T-helper 9 cell (primary cell): ENCODE measurements around the gene KAZN.

Source experiments
- DNase-seq: peaks from one replicate; pipeline ENCODE4 v3.0.0-alpha.2; 2020

KAZN gene

DNA sequence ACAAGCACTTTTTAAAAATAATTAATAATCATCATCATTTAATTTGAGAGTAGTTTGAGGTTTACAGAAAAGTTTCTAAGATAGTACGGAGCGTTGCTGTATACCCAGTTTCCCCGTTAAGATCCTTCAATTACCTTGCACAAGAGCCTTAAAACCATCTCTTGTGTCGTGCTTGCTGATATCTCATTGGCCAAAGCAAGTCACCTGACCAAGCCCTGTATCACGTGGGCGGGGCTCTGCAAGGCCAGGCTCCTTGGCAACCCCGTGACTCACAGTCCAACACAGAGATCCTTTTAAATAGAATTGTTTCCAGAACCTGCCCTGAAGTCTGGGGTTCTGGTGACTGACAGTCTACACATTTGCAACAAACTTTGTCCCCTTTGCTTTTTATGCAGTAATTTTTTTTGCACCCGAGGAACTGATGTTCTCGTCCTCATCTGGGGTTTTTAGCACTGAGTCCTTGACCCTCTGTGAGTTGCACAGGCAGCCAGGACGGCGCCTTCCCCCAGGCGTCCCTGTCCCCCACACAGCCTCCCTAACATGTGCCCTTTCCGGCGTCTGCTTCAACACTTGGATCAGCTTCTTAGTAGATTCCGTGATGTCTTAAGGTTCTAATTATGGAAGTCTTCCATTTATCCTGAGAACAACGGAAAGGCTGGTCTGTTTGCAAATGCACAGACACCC lies 371.8 kb downstream of the KAZN start:
- DNase-seq, result no peak

- no peak for DNase-seq
These were observed 372.3 kb downstream of the KAZN start for GRCh38 chr1:14970799-14971141.

- DNase-seq, result no peak
These were observed 372.7 kb downstream of the KAZN start for GRCh38 chr1:14971221-14971620.

DNA sequence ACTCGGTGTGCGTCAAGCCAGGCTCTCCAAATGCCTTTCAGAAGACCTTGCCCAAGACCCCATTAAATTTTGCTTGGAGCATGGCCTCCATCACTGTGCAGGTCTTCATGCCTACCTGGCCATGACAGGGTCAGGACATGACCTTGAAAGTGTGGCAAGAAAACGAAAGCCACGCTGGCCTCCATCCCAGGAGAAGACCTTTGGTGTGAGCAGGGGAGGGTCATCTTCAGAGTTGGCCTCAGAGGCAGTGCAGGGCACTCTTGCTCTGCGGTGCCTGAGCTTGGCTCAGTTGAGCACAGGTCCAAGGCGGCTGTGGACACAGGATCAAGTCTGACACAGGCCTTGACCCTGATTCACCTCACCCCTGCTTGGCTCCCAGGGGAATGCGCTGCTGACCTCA lies 373.6 kb downstream of the KAZN start:
- DNase-seq, result no peak

DNA sequence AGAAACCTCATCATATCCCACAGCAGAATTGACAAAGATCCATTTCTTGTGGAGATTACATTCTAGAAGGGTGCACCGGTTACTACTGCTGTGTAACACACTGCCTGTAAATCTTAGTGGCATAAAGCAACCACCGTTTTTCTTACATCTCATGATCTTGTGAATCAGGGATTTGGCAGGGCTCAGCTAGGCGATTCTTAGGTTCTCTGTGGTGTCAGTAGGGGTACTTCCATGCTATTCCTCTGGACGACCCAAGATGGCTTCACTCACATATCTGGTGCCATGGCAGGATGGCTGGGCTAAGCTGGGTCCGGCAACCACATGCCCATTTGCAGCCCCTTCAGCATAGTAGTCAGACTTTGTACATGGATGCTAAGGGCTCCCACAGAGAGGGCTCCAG lies 375.3 kb downstream of the KAZN start:
- DNase-seq, result no peak

DNA sequence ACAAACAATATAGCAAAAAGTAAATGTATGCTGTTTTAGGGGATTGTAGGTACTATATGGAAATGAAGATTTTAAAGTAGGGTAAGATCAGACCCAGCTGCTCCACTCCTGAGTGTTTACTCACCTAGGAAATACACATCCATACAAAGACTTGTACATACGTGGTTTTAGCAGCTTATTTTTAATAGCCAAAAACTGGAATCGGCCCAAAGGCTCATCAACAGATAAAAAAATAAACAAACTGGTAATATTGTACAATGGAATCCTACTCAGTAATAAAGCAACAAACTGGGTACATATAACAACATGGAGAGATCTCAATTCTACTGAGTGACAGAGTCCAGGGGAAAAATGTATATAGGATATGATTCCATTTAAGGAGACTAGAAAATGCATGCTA lies 375.9 kb downstream of the KAZN start:
- DNase-seq, result no peak

DNA sequence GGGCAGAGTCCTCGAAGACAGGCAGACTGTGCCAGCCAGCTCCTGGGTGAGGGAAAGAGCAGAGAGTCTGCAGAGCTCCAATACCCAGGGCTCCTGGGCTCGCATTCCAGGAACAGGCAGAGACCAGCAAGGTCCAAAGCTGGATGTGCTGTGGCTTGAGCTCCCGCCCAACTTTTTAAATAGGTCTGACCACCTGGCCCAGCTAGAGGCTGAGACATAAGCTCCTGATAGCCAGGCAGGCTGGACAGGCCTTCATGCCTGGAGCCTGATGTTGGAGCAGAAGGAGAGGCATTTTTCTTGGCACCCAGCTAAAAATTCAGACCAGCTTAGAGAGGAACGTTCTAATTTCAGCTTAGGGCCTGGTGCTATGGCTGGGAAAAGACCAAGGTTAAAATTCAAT lies 376.6 kb downstream of the KAZN start:
- DNase-seq, result no peak

- no peak for DNase-seq
These were observed 377.8 kb downstream of the KAZN start for GRCh38 chr1:14976256-14976655.

DNA sequence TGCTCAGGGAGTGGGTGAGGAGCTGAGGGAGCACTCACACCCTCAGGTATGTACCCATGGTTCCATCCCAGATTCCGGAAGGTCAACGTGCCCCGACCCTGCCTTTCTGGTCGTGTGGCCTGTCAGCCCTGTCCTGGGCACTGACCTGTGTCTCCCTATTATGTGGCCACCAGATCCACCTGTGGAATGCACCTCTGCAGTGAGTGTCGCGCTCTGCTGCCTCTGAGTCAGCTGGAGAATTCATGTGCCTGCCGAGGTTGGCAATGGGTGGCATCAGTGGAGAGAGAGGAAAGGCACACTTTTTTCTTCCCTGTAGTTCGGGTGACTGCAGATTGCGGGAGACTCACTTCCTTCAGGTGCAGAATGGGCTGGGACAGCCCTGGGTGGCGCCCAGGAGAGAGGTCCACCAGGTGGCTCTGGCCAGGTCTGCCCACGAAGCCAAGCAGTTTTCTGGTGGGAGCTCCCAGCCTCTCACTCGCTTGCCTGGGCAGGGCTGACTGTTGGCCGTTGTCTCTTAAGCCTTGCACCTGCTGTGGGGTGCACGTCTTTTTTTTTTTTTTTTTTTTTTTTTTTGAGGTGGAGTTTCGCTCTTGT lies 378.9 kb downstream of the KAZN start:
- no peak for DNase-seq

DNA sequence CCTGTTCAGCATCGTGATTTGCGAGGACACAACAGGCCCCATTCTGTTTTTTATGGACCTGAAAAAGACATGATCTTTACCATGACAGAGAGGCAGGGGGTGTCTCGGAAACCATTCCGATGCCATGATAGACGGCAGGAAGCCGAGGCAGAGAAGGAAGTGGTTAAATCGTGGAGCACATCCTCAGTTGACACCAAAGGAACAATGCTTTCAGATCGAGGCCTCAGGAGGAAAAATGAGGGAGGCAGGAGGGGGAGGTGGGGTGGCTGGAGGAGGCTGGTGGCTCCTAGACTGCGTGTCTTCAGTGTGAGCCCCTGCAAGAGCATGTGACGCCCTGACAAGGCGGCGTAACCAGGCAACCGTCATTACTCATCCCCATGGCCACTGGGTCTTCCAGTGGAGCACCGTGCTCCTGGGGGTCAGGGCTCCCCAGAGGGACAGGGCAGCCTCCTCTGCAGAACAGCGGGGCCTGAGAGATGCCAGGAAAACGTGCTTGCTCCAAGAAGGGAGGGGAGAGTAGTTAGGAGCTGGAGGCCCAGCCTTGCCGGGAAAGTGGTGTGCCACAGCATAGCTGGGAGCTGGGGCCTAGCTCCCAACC lies 382.2 kb downstream of the KAZN start:
- DNase-seq, result no peak

- no peak for DNase-seq
These were observed 383.5 kb downstream of the KAZN start for GRCh38 chr1:14982029-14982428.

GRCh38 chr1:14983277-14983676 lies 384.8 kb downstream of the KAZN start:
- no peak for DNase-seq

GRCh38 chr1:14986168-14986567 lies 387.7 kb downstream of the KAZN start:
- DNase-seq, result no peak

- DNase-seq, result no peak
These were observed 389.5 kb downstream of the KAZN start for GRCh38 chr1:14987829-14988603.

- DNase-seq, result no peak
These were observed 390.2 kb downstream of the KAZN start for GRCh38 chr1:14988636-14989035.

DNA sequence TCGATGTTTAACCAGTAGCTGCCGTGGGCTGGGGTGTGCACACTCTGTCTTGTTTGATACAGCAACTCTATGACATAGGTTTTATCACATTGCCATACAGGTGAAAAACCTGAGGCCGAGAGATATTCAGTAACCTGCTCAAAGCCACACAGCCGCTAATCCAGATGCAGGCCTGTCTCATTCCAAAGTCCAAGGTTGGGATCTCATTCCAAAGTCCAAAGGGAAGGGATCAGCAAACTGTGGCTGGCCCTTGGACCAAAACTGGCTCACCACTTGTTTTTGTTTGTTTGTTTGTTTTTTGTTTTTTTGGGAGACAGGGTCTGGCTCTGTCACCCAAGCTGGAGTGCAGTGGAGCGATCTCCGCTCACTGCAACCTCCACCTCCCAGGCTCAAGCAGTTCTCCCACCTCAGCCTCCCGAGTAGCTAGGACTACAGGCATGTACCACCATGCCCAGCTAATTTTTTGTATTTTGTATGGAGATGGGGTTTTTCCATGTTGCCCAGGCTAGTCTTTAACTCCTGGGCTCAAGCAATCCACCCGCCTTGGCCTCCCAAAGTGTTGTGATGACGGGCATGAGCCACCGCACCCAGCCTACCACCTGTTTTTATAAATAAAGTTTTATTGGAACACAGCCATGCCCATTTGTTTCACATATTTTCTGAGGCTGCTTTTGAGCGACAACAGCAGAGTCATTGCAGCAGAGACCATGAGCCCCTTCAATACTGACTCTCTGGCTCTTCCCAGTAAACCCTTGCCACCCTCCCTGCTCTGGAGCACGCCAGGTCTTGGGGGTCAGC lies 391.6 kb downstream of the KAZN start:
- no peak for DNase-seq

GRCh38 chr1:14993414-14993813 lies 394.9 kb downstream of the KAZN start:
- no peak for DNase-seq

GRCh38 chr1:14994148-14994547 lies 395.7 kb downstream of the KAZN start:
- DNase-seq, result no peak

- DNase-seq, result no peak
These were observed 396.5 kb downstream of the KAZN start for GRCh38 chr1:14994841-14995437.

- no peak for DNase-seq
These were observed 397.9 kb downstream of the KAZN start for GRCh38 chr1:14996133-14997050.

GRCh38 chr1:14997646-14998276 lies 399.3 kb downstream of the KAZN start:
- DNase-seq, result no peak
